CD4-positive, alpha-beta T cell (primary cell): ENCODE measurements around the gene SDR42E1. TPM values are rescaled to one million over a fixed set of nuclear protein-coding genes. Genes with fewer than 3 reads are reported as not detected.

ENCODE experiments used
- ATAC-seq: fragments of 200-7000 bp; cut with Tn5 transposase; one replicate; pipeline ENCODE4 v1.10.0; 2022; ENCODE audit warnings: mild to moderate bottlenecking; ENCODE audit not compliant: poor library complexity
- CTCF ChIA-PET: fragments of 350-600 bp; sonication (Branson Sonifier 250); formaldehyde crosslinking; loops from one replicate; lab custom pipeline; 2021; ENCODE audit warnings: antibody characterized with exemption, inconsistent platforms; lab: Charles Lee
- POLR2A ChIA-PET: fragments of 350-600 bp; sonication (Branson Sonifier 250); formaldehyde crosslinking; loops from one replicate; lab custom pipeline; 2021; ENCODE audit warnings: antibody characterized with exemption, inconsistent platforms; lab: Charles Lee
- DNase-seq, 14 experiments: peaks; one replicate each; pipeline ENCODE4 v3.0.0-alpha.2; 2013 to 2020; ENCODE audit warnings: mixed read lengths in 2 of 14
- H3K27ac ChIP-seq, 2 donors: one replicate each; pipeline versions ENCODE4 v1.5.1 to v1.7.0; 2013; ENCODE audit warnings: low read length in 2 of 2, low read depth in 1 of 2, mild to moderate bottlenecking in 1 of 2
- H3K27me3 ChIP-seq, 2 experiments: 1 replicate in 1 of 2; 2 replicates in 1 of 2; pipeline versions ENCODE4 v1.6.1 to v1.7.0; 2013; ENCODE audit warnings: low read length in 2 of 2, control low read depth in 1 of 2, mild to moderate bottlenecking in 1 of 2, moderate library complexity in 1 of 2; ENCODE audit not compliant: insufficient read depth in 2 of 2, control insufficient read depth in 1 of 2
- H3K36me3 ChIP-seq: one replicate; pipeline ENCODE4 v1.6.1; 2013; ENCODE audit warnings: low read length, control low read depth; ENCODE audit not compliant: insufficient read depth
- H3K4me1 ChIP-seq: one replicate; pipeline ENCODE4 v1.6.1; 2013; ENCODE audit warnings: low read length, control low read depth; ENCODE audit not compliant: insufficient read depth
- H3K4me3 ChIP-seq: one replicate; pipeline ENCODE4 v1.5.1; 2013; ENCODE audit warnings: mild to moderate bottlenecking, low read length, moderate library complexity
- H3K9me3 ChIP-seq, 2 experiments: 1 replicate in 1 of 2; 2 replicates in 1 of 2; pipeline versions ENCODE4 v1.6.1 to v1.7.0; 2013; ENCODE audit warnings: low read length in 2 of 2, mild to moderate bottlenecking in 2 of 2, control low read depth in 1 of 2, moderate library complexity in 1 of 2; ENCODE audit not compliant: control insufficient read depth in 1 of 2, insufficient read depth in 1 of 2
- H3K27ac Mint-ChIP-seq: one replicate; pipeline ENCODE4 v1.8.0; 2020; ENCODE audit warnings: mixed read lengths
- H3K27me3 Mint-ChIP-seq: one replicate; pipeline ENCODE4 v1.8.0; 2021; ENCODE audit warnings: mixed read lengths
- H3K36me3 Mint-ChIP-seq: one replicate; pipeline ENCODE4 v1.8.0; 2021; ENCODE audit warnings: low read depth, mixed read lengths
- H3K4me1 Mint-ChIP-seq: one replicate; pipeline ENCODE4 v1.8.0; 2021; ENCODE audit warnings: low read depth, mixed read lengths
- H3K4me3 Mint-ChIP-seq: one replicate; pipeline ENCODE4 v1.8.0; 2020; ENCODE audit warnings: mild to moderate bottlenecking, mixed read lengths
- H3K9me3 Mint-ChIP-seq: one replicate; pipeline ENCODE4 v1.8.0; 2020; ENCODE audit warnings: mixed read lengths
- intact Hi-C, 2 experiments: fragments of 100-400 bp; cut with DNase I in 1 of 2; cut with micrococcal nuclease in 1 of 2; formaldehyde crosslinking; loops; one replicate each; pipeline versions ENCODE4 v1.15.1 to v1.9.0; 2023 to 2025; cut with DNase I, micrococcal nuclease
- total RNA-seq, 174 experiments: library from RNA in 2 of 174; stranded (reverse) in 2 of 174; gene quantifications; one replicate each; pipeline ENCODE4 v1.2.3 and lab custom pipeline; 2021 to 2026
- TF ChIP-seq, protein P1 (sequence below): fragments of 200-600 bp; IDR thresholded peaks from one replicate; pipeline ENCODE4 v1.8.0; 2022; ENCODE audit warnings: antibody characterized with exemption, mild to moderate bottlenecking

Gene SDR42E1
- total RNA-seq, 2 experiments from 2014 or later, result 4.5 to 7.6 TPM

- Mint-ChIP-seq H3K9me3 (no peaks in the 10 kb centered on the region), H3K27me3 (peaks cover 22% of the 10 kb centered on the region), H3K36me3 (no peaks in the 10 kb centered on the region), H3K27ac (no peak overlapping the region), H3K4me1 (no peaks in the 10 kb centered on the region), H3K4me3 (no peak overlapping the region)
- Histone ChIP-seq H3K36me3 (no peaks in the 10 kb centered on the region), H3K27me3 (peaks cover 0 to 2% of the 10 kb centered on the region in 2 experiments), H3K27ac (no peak overlapping the region), H3K9me3 (no peaks in the 10 kb centered on the region), H3K4me1 (no peaks in the 10 kb centered on the region), H3K4me3 (no peak overlapping the region)
- intact Hi-C loops, result no loop called here
- DNase-seq (no peak), ATAC-seq (no peak)
- TF ChIP-seq, protein P1, sequence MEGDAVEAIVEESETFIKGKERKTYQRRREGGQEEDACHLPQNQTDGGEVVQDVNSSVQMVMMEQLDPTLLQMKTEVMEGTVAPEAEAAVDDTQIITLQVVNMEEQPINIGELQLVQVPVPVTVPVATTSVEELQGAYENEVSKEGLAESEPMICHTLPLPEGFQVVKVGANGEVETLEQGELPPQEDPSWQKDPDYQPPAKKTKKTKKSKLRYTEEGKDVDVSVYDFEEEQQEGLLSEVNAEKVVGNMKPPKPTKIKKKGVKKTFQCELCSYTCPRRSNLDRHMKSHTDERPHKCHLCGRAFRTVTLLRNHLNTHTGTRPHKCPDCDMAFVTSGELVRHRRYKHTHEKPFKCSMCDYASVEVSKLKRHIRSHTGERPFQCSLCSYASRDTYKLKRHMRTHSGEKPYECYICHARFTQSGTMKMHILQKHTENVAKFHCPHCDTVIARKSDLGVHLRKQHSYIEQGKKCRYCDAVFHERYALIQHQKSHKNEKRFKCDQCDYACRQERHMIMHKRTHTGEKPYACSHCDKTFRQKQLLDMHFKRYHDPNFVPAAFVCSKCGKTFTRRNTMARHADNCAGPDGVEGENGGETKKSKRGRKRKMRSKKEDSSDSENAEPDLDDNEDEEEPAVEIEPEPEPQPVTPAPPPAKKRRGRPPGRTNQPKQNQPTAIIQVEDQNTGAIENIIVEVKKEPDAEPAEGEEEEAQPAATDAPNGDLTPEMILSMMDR, result no peak
- ChIA-PET CTCF (no interaction called here), POLR2A (no interaction called here)
Observed at GRCh38 chr16:82044585-82044911, 33.3 kb upstream of the SDR42E1 start.

- no peak overlapping the region for H3K4me3 Mint-ChIP-seq
- Histone ChIP-seq H3K4me3 (no peak overlapping the region), H3K27ac (no peak overlapping the region), H3K36me3 (no peaks in the 10 kb centered on the region), H3K4me1 (no peaks in the 10 kb centered on the region), H3K27me3 (peaks cover 0 to 2% of the 10 kb centered on the region in 2 experiments), H3K9me3 (no peaks in the 10 kb centered on the region)
- H3K27me3 Mint-ChIP-seq, result peaks cover 26% of the 10 kb centered on the region
- H3K36me3 Mint-ChIP-seq, result no peaks in the 10 kb centered on the region
- no peaks in the 10 kb centered on the region for H3K9me3 Mint-ChIP-seq
- TF ChIP-seq, protein P1, result no peak
- intact Hi-C loops, result no loop called here
- no peaks in the 10 kb centered on the region for H3K4me1 Mint-ChIP-seq
- ChIA-PET CTCF (no interaction called here), POLR2A (no interaction called here)
- ATAC-seq (no peak), DNase-seq (no peak)
- H3K27ac Mint-ChIP-seq, result no peak overlapping the region
Observed at GRCh38 chr16:82043680-82044584, 32.7 kb upstream of the SDR42E1 start.

DNA sequence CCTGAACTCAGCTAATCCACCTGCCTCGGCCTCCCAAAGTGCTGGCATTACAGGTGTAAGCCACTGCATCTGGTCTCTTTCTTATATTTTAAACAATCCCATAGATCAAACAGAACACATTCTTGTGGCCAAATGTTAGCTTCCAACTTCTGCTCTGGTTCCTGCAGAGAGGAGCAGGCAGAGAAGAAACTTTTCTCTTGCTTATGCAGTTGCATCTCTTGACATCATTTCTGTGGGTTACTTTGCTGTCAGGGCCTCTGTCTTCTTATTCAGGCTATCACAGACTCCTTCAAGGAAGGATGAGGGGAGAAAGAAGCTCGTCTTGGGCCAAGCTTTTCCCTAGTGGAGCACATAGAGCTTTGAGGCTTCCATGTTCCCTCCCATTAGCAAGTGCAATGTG, 31.6 kb upstream of the SDR42E1 start:
- Histone ChIP-seq H3K27ac (no peak overlapping the region), H3K9me3 (no peaks in the 10 kb centered on the region), H3K4me3 (no peak overlapping the region), H3K27me3 (peaks cover 0 to 2% of the 10 kb centered on the region in 2 experiments), H3K36me3 (no peaks in the 10 kb centered on the region), H3K4me1 (no peaks in the 10 kb centered on the region)
- intact Hi-C loops, result no loop called here
- TF ChIP-seq, protein P1, result no peak
- Mint-ChIP-seq H3K27ac (no peak overlapping the region), H3K36me3 (no peaks in the 10 kb centered on the region), H3K4me3 (no peak overlapping the region), H3K9me3 (no peaks in the 10 kb centered on the region), H3K4me1 (no peaks in the 10 kb centered on the region), H3K27me3 (peaks cover 24% of the 10 kb centered on the region)
- DNase-seq (no peak), ATAC-seq (no peak)
- ChIA-PET CTCF (no interaction called here), POLR2A (no interaction called here)
